VCaP (cell line): ENCODE data around the gene CDC42EP1.
"Not testable (repeated sequence)": the region's sequence is repeated elsewhere in the genome, so short reads cannot be mapped to it uniquely, and the experiment has no call there.

Experiments
- H3K27ac ChIP-seq: fragments of 450-650 bp; 2 replicates; pipeline ENCODE4 v1.5.1; 2017
- TF ChIP-seq, protein P1 (sequence below): fragments of 450-650 bp; conservative IDR thresholded peaks from 2 replicates; pipeline ENCODE4 v1.5.1; 2017; ENCODE audit warnings: mild to moderate bottlenecking, moderate library complexity

Gene CDC42EP1

DNA sequence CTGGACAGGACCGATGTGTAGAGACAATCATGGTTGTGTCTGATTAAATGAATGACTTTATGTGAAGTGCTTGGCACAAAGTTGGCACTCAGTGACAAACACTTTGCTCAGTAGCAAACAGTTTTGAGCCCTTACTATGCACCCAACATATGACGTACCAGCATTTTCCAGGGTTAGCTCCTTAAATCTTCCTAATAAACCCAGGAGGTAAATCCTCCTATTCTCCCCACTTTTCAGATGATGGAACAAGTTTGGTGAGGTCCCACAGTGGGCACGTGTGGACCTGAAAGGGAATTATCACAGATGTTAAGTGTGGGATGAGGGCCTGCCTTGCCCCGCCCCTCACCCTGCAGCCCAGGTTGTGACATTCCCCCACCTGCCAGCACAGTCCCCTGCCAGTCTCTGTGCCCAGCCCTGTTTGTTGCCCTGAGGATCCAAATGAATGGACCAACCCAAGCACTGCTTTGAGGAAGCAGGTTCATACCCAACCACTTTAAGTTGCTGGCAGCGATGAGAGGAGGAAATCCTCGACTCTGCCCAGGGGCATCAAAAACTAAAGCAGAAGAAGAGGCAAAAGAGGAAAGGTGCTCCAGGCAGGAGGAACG lies 34.4 kb upstream of the CDC42EP1 start:
- TF ChIP-seq, protein P1, sequence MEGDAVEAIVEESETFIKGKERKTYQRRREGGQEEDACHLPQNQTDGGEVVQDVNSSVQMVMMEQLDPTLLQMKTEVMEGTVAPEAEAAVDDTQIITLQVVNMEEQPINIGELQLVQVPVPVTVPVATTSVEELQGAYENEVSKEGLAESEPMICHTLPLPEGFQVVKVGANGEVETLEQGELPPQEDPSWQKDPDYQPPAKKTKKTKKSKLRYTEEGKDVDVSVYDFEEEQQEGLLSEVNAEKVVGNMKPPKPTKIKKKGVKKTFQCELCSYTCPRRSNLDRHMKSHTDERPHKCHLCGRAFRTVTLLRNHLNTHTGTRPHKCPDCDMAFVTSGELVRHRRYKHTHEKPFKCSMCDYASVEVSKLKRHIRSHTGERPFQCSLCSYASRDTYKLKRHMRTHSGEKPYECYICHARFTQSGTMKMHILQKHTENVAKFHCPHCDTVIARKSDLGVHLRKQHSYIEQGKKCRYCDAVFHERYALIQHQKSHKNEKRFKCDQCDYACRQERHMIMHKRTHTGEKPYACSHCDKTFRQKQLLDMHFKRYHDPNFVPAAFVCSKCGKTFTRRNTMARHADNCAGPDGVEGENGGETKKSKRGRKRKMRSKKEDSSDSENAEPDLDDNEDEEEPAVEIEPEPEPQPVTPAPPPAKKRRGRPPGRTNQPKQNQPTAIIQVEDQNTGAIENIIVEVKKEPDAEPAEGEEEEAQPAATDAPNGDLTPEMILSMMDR, result no peak
- H3K27ac ChIP-seq, result no peak overlapping the region

DNA sequence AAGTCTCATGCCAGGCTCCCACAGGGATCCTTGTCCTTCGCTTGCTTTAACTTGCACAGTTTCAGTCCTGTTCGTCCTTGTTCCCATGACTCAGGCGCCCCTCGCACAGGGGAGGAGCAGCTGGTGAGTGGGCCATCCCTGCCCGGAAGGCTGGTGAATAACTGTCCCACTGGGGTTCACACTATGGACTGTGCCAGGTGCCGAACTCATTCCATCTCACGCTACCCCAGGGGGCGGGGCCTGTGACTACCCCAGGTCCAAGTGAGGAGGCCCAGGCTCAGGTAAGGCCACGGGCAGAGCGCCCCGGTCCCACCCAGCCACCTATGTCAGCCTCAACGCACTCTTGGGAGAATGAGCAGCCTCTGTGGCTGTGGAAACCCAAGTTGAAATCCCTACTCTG lies 33.9 kb upstream of the CDC42EP1 start:
- no peak overlapping the region for H3K27ac ChIP-seq
- TF ChIP-seq, protein P1, result no peak

DNA sequence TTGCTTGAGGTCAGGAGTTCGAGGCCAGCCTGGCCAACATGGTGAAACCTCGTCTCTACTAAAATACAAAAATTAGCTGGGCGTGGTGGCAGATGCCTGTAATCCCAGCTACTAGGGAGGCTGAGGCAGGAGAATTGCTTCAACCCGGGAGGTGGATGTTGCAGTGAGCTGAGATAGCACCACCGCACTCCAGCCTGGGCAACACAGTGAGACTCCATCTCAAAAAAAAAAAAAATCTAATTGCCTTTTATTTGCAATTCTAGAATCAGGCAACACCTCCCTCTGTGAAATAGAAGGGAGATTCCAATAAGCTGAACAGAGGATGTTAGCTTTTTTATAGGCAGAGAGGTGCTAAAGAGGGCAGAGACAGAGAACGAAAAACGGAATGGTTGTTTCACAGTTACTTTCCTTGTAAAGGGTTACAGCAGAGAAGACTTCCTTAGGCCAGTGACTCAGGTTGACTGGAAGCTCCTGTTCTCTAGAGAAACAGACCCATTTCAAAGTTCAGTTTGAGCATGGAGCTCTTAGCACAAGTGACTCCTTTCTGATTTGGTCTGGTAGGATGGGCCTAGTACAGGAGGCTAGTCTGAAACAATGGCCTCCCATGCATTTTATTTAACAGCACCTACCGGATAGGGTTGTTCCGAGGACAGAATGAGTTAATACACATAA lies 33.1 kb upstream of the CDC42EP1 start:
- not testable (repeated sequence) for H3K27ac ChIP-seq

DNA sequence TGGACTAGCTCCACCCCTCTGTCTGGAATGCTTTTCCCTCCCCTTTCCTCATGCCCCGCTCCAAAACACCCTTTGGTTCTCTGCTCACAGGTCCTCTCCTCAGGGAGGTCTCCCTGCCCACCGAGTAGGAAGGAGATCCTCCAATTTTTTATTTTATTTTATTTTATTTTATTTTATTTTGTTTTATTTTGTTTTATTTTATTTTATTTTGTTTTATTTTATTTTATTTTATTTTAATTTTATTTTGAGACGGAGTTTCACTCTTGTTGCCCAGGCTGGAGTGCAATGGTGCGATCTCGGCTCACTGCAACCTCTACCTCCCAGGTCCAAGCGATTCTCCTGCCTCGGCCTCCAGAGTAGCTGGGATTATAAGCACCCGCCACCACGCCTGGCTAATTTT lies 32.3 kb upstream of the CDC42EP1 start:
- H3K27ac ChIP-seq, result not testable (repeated sequence)

DNA sequence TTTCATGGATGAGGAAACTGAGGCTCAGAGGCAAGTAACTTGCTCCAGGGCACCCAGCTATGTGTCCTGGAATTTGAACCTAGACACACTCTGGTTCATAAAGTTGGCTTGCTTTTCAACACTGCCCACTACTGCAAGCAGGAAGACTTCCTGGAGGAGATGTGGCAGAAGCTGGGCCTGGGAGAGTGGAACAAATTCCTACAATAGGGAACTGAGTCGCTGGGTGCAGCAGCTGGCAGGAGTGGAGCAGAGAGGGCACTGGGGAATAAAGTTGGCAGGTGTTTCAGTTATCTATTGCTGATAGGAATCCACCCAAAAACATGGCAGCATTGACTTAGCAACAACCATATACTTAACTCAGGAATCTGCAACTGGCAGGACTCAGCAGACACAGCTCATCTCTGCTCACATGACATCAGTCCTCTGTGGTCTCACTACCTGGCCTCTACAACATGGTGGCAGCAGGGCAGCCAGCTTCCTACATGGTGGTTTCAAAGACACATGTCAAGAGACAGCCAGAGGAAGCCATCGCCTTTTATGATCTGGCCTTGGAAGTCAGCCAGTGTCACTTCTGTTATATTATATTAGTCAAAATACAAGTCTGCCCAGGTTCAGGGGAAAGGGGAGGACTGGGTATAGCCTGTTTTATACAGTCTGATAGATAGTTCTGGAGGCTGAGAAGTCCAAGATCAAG lies 30.5 kb upstream of the CDC42EP1 start:
- TF ChIP-seq, protein P1, result no peak
- H3K27ac ChIP-seq, result peak overlapping the region; percentile 65

DNA sequence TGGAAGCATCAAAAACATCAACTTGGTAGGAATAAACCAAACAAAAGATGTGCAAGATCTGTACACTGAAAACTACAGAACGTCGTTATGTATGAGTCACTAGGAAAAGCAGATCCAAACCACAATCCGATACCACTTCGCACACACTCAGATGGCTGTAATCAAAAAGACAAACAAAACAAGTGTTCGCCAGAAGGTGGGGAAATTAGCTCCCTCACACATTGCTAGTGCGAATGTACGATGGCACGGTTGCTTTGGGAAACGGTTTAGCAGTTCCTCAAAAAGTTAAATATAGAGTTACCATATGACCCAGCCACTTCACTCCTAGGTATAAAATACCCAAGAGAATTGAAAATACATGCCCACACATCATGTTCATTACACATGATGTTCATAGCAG lies 26.3 kb upstream of the CDC42EP1 start:
- TF ChIP-seq, protein P1, result no peak
- H3K27ac ChIP-seq, result no peak overlapping the region

DNA sequence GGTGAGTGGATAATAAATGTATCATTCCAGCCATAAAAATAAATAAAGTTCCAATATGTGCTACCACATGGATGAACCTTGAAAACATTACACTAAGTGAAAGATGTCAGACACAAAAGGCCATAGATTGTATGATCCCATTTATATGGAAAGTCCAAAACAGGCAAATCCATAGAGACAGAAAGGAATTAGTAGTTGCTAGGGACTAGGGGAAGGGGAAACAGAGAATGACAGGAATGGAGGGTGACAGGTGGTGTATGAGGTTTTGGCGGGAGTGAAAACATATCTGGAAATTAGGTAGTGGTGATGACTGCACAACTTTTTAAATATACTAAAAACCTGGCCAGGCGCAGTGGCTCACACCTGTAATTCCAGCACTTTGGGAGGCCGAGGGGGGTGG lies 25.8 kb upstream of the CDC42EP1 start:
- TF ChIP-seq, protein P1, result no peak
- H3K27ac ChIP-seq, result no peak overlapping the region

DNA sequence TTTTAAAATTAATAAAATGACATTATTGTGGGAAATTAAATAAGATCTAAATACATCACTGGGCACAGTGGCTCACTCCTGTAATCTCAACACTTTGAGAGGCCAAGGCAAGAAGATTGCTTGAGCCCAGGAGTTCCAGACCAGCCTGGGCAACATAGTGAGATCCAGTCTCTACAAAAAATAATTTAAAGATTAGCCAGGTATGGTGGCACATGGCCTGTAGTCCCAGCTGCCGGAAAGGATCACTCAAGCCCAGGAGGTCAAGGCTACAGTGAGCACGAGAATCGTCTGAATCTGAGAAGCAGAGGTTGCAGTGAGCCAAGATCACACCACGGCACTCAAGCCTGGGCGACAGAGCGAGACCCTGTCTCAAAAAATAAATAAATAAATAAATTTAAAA lies 25.1 kb upstream of the CDC42EP1 start:
- H3K27ac ChIP-seq, result no peak overlapping the region
- TF ChIP-seq, protein P1, result no peak
